ENCODE measurements around the gene PTGDR2.
A peak's percentile ranks its signal among the peaks of the same experiment; 100 is the strongest.
"Not testable (repeated sequence)": the region's sequence is repeated elsewhere in the genome, so short reads cannot be mapped to it uniquely, and the experiment has no call there.

PTGDR2 gene

GRCh38 chr11:60841797-60842667, 13.7 kb downstream of the PTGDR2 start, which contains the start of gene CCDC86:
Gene CCDC86 (plus strand): TSS chr11:60842113. CDS start chr11:60842125, 12 bp downstream.
- peak; percentile 96 for DNase-seq

- DNase-seq, result peak; percentile 6
These were observed 15.0 kb downstream of the PTGDR2 start for GRCh38 chr11:60840470-60841430.

- no peak for DNase-seq
These were observed 17.6 kb downstream of the PTGDR2 start for GRCh38 chr11:60838132-60838531.

GRCh38 chr11:60836866-60837515, 18.8 kb downstream of the PTGDR2 start:
- no peak for DNase-seq

GRCh38 chr11:60835534-60835846, 20.3 kb downstream of the PTGDR2 start:
- DNase-seq, result no peak

GRCh38 chr11:60834742-60835533, 20.8 kb downstream of the PTGDR2 start:
- no peak for DNase-seq

- DNase-seq, result no peak
These were observed 24.2 kb downstream of the PTGDR2 start for GRCh38 chr11:60831501-60832079.

- peak; percentile 85 for DNase-seq
These were observed 24.6 kb downstream of the PTGDR2 start for GRCh38 chr11:60831143-60831500.

GRCh38 chr11:60830478-60831142, 25.1 kb downstream of the PTGDR2 start:
- no peak for DNase-seq

GRCh38 chr11:60825790-60826189, 30.0 kb downstream of the PTGDR2 start:
- DNase-seq, result no peak

- DNase-seq, result no peak
These were observed 30.6 kb downstream of the PTGDR2 start for GRCh38 chr11:60825118-60825517.

- not testable (repeated sequence) for DNase-seq
These were observed 31.9 kb downstream of the PTGDR2 start for GRCh38 chr11:60823745-60824306.

GRCh38 chr11:60821827-60822599, 33.7 kb downstream of the PTGDR2 start:
- DNase-seq, result no peak

- no peak for DNase-seq
These were observed 37.7 kb downstream of the PTGDR2 start for GRCh38 chr11:60818057-60818456.

- DNase-seq, result no peak
These were observed 39.1 kb downstream of the PTGDR2 start for GRCh38 chr11:60816590-60817157.

GRCh38 chr11:60814112-60814511, 41.6 kb downstream of the PTGDR2 start:
- DNase-seq, result no peak

- DNase-seq, result no peak
These were observed 42.4 kb downstream of the PTGDR2 start for GRCh38 chr11:60813324-60813723.

- DNase-seq, result no peak
These were observed 45.2 kb downstream of the PTGDR2 start for GRCh38 chr11:60810569-60810968.

- DNase-seq, result no peak
These were observed 45.6 kb downstream of the PTGDR2 start for GRCh38 chr11:60810151-60810550.

- DNase-seq, result no peak
These were observed 46.1 kb downstream of the PTGDR2 start for GRCh38 chr11:60809691-60810090.
